ENCODE results near the gene KPNA5.

KPNA5 gene

GRCh38 chr6:116714296-116714695 is 33.3 kb downstream of the KPNA5 start:
- Histone ChIP-seq H3K4me3 (ENCODE audit: low read length) (no peak overlapping the region), H3K4me2 (ENCODE audit: low read length) (no peak overlapping the region), H3K4me1 (ENCODE audit: control insufficient read depth, low read length) (no peaks in the 10 kb centered on the region), H3F3A (ENCODE audit: control insufficient read depth, insufficient read depth) (no peaks in the 10 kb centered on the region), H3K79me2 (ENCODE audit: control insufficient read depth, low read length) (no peaks in the 10 kb centered on the region), H4K20me1 (ENCODE audit: control insufficient read depth, insufficient read depth, low read depth, low read length) (no peaks in the 10 kb centered on the region), H3K27me3 (ENCODE audit: control insufficient read depth, low read length) (no peaks in the 10 kb centered on the region), H3K9me2 (replicated peaks; ENCODE audit: control insufficient read depth, low read length) (no peaks in the 10 kb centered on the region), H3K9me3 (ENCODE audit: control insufficient read depth, insufficient read depth, low read length) (no peaks in the 10 kb centered on the region), H3K27ac (ENCODE audit: low read depth, low read length) (no peak overlapping the region), H3K36me3 (ENCODE audit: control insufficient read depth, low read length) (peaks cover 56% of the 10 kb centered on the region)
- no peak for TF ChIP-seq EZH2phosphoT487 (IDR thresholded peaks at IDR 0.05; ENCODE audit: borderline replicate concordance, low read length)
- no peak for TF ChIP-seq CTCF (IDR thresholded peaks at IDR 0.05; ENCODE audit: low read depth, low read length, poor library complexity, severe bottlenecking)

- no peaks in the 10 kb centered on the region for H3K9me2 ChIP-seq (replicated peaks; ENCODE audit: control insufficient read depth, low read length)
- H3K27ac ChIP-seq (ENCODE audit: low read depth, low read length) = no peak overlapping the region
- no peaks in the 10 kb centered on the region for H3K79me2 ChIP-seq (ENCODE audit: control insufficient read depth, low read length)
- TF ChIP-seq EZH2phosphoT487 (IDR thresholded peaks at IDR 0.05; ENCODE audit: borderline replicate concordance, low read length) (no peak), CTCF (IDR thresholded peaks at IDR 0.05; ENCODE audit: low read depth, low read length, poor library complexity, severe bottlenecking) (no peak)
- no peaks in the 10 kb centered on the region for H3K4me1 ChIP-seq (ENCODE audit: control insufficient read depth, low read length)
- no peak overlapping the region for H3K4me2 ChIP-seq (ENCODE audit: low read length)
- no peaks in the 10 kb centered on the region for H3F3A ChIP-seq (ENCODE audit: control insufficient read depth, insufficient read depth)
- H3K36me3 ChIP-seq (ENCODE audit: control insufficient read depth, low read length) = peaks cover 58% of the 10 kb centered on the region
- no peaks in the 10 kb centered on the region for H3K9me3 ChIP-seq (ENCODE audit: control insufficient read depth, insufficient read depth, low read length)
- no peak overlapping the region for H3K4me3 ChIP-seq (ENCODE audit: low read length)
- no peaks in the 10 kb centered on the region for H3K27me3 ChIP-seq (ENCODE audit: control insufficient read depth, low read length)
- H4K20me1 ChIP-seq (ENCODE audit: control insufficient read depth, insufficient read depth, low read depth, low read length) = no peaks in the 10 kb centered on the region
Measured at GRCh38 chr6:116714761-116715160, 33.8 kb downstream of the KPNA5 start.

GRCh38 chr6:116726947-116727346 is 45.9 kb downstream of the KPNA5 start:
- H3K36me3 ChIP-seq (ENCODE audit: control insufficient read depth, low read length) = peaks cover 78% of the 10 kb centered on the region
- H3K4me1 ChIP-seq (ENCODE audit: control insufficient read depth, low read length) = no peaks in the 10 kb centered on the region
- H3K4me2 ChIP-seq (ENCODE audit: low read length) = no peak overlapping the region
- H3K27ac ChIP-seq (ENCODE audit: low read depth, low read length) = no peak overlapping the region
- H3K27me3 ChIP-seq (ENCODE audit: control insufficient read depth, low read length) = no peaks in the 10 kb centered on the region
- TF ChIP-seq EZH2phosphoT487 (IDR thresholded peaks at IDR 0.05; ENCODE audit: borderline replicate concordance, low read length) (no peak), CTCF (IDR thresholded peaks at IDR 0.05; ENCODE audit: low read depth, low read length, poor library complexity, severe bottlenecking) (no peak)
- no peaks in the 10 kb centered on the region for H4K20me1 ChIP-seq (ENCODE audit: control insufficient read depth, insufficient read depth, low read depth, low read length)
- H3F3A ChIP-seq (ENCODE audit: control insufficient read depth, insufficient read depth) = no peaks in the 10 kb centered on the region
- no peak overlapping the region for H3K4me3 ChIP-seq (ENCODE audit: low read length)
- no peaks in the 10 kb centered on the region for H3K9me3 ChIP-seq (ENCODE audit: control insufficient read depth, insufficient read depth, low read length)
- no peaks in the 10 kb centered on the region for H3K9me2 ChIP-seq (replicated peaks; ENCODE audit: control insufficient read depth, low read length)
- H3K79me2 ChIP-seq (ENCODE audit: control insufficient read depth, low read length) = no peaks in the 10 kb centered on the region

GRCh38 chr6:116730513-116730912 is 49.5 kb downstream of the KPNA5 start:
- Histone ChIP-seq H3K4me3 (ENCODE audit: low read length) (no peak overlapping the region), H3K4me2 (ENCODE audit: low read length) (no peak overlapping the region), H3K4me1 (ENCODE audit: control insufficient read depth, low read length) (no peaks in the 10 kb centered on the region), H3K36me3 (ENCODE audit: control insufficient read depth, low read length) (peaks cover 57% of the 10 kb centered on the region), H3F3A (ENCODE audit: control insufficient read depth, insufficient read depth) (no peaks in the 10 kb centered on the region), H3K9me2 (replicated peaks; ENCODE audit: control insufficient read depth, low read length) (no peaks in the 10 kb centered on the region), H3K27me3 (ENCODE audit: control insufficient read depth, low read length) (no peaks in the 10 kb centered on the region), H3K79me2 (ENCODE audit: control insufficient read depth, low read length) (no peaks in the 10 kb centered on the region), H4K20me1 (ENCODE audit: control insufficient read depth, insufficient read depth, low read depth, low read length) (no peaks in the 10 kb centered on the region), H3K27ac (ENCODE audit: low read depth, low read length) (no peak overlapping the region), H3K9me3 (ENCODE audit: control insufficient read depth, insufficient read depth, low read length) (no peaks in the 10 kb centered on the region)
- TF ChIP-seq CTCF (IDR thresholded peaks at IDR 0.05; ENCODE audit: low read depth, low read length, poor library complexity, severe bottlenecking) = no peak
- no peak for TF ChIP-seq EZH2phosphoT487 (IDR thresholded peaks at IDR 0.05; ENCODE audit: borderline replicate concordance, low read length)
